ENCODE data around the gene CD84.
"Not testable (repeated sequence)": the region's sequence is repeated elsewhere in the genome, so short reads cannot be mapped to it uniquely, and the experiment has no call there.

Gene CD84

GRCh38 chr1:160579216-160579701 is at the start of gene CD84:
TSS of gene CD84 (minus strand) at chr1:160579496. CDS start at chr1:160579437, 59 bp downstream.
- DNase-seq: no peak

GRCh38 chr1:160628799-160629263 is 49.5 kb upstream of the CD84 start:
- DNase-seq: no peak

- DNase-seq: not testable (repeated sequence)
Observed at GRCh38 chr1:160627677-160628289, 48.5 kb upstream of the CD84 start.

GRCh38 chr1:160626509-160627342 is 47.4 kb upstream of the CD84 start:
- no peak for DNase-seq

GRCh38 chr1:160625725-160626498 is 46.6 kb upstream of the CD84 start:
- no peak for DNase-seq

GRCh38 chr1:160625321-160625720 is 46.0 kb upstream of the CD84 start:
- no peak for DNase-seq

GRCh38 chr1:160624464-160624863 is 45.2 kb upstream of the CD84 start:
- DNase-seq: no peak

- no peak for DNase-seq
Observed at GRCh38 chr1:160623862-160624261, 44.6 kb upstream of the CD84 start.

- no peak for DNase-seq
Observed at GRCh38 chr1:160623227-160623633, 43.9 kb upstream of the CD84 start.

- DNase-seq: no peak
Observed at GRCh38 chr1:160622501-160623226, 43.4 kb upstream of the CD84 start.

GRCh38 chr1:160621633-160622413 is 42.5 kb upstream of the CD84 start:
- no peak for DNase-seq

- DNase-seq: no peak
Observed at GRCh38 chr1:160620942-160621632, 41.8 kb upstream of the CD84 start.

GRCh38 chr1:160619742-160620277 is 40.5 kb upstream of the CD84 start:
- DNase-seq: no peak

- DNase-seq: no peak
Observed at GRCh38 chr1:160618763-160619274, 39.5 kb upstream of the CD84 start.

GRCh38 chr1:160618327-160618726 is 39.0 kb upstream of the CD84 start:
- DNase-seq: no peak

GRCh38 chr1:160615660-160616059 is 36.4 kb upstream of the CD84 start:
- no peak for DNase-seq

GRCh38 chr1:160614410-160614809 is 35.1 kb upstream of the CD84 start:
- no peak for DNase-seq

- no peak for DNase-seq
Observed at GRCh38 chr1:160612613-160613218, 33.4 kb upstream of the CD84 start.

- DNase-seq: no peak
Observed at GRCh38 chr1:160610569-160611242, 31.4 kb upstream of the CD84 start.

GRCh38 chr1:160608941-160609340 is 29.6 kb upstream of the CD84 start:
- DNase-seq: no peak

Data from DMS 273 treated with DMSO at 0.1 percent for 48 hours (cell line).